GM21447 (cell line): ENCODE results near the gene SPTLC2.
A peak's percentile ranks its signal among the peaks of the same experiment; 100 is the strongest.
"Not testable (repeated sequence)": the region's sequence is repeated elsewhere in the genome, so short reads cannot be mapped to it uniquely, and the experiment has no call there.

ENCODE experiments used
- ATAC-seq: cut with Tn5 transposase; IDR thresholded peaks from one replicate; pipeline ENCODE4 v1.9.1; 2021; ENCODE audit not compliant: unreplicated experiment

Gene SPTLC2

GRCh38 chr14:77616454-77617229 is at the start of gene SPTLC2:
TSS of gene SPTLC2 (minus strand) at chr14:77616637. CDS start at chr14:77616579, 58 bp downstream.
- peak; percentile 94 for ATAC-seq

GRCh38 chr14:77663293-77663692 is 46.9 kb upstream of the SPTLC2 start:
- ATAC-seq = no peak

- not testable (repeated sequence) for ATAC-seq
Observed at GRCh38 chr14:77661562-77661961, 45.1 kb upstream of the SPTLC2 start.

GRCh38 chr14:77660754-77661153 is 44.3 kb upstream of the SPTLC2 start:
- ATAC-seq = no peak

- no peak for ATAC-seq
Observed at GRCh38 chr14:77659831-77660230, 43.4 kb upstream of the SPTLC2 start.

- ATAC-seq = no peak
Observed at GRCh38 chr14:77657280-77657679, 40.8 kb upstream of the SPTLC2 start.

- no peak for ATAC-seq
Observed at GRCh38 chr14:77654001-77654441, 37.6 kb upstream of the SPTLC2 start.

GRCh38 chr14:77649326-77649725 is 32.9 kb upstream of the SPTLC2 start:
- no peak for ATAC-seq

- no peak for ATAC-seq
Observed at GRCh38 chr14:77648520-77649200, 32.2 kb upstream of the SPTLC2 start.

- ATAC-seq = no peak
Observed at GRCh38 chr14:77647853-77648252, 31.4 kb upstream of the SPTLC2 start.

- ATAC-seq = no peak
Observed at GRCh38 chr14:77646907-77647306, 30.5 kb upstream of the SPTLC2 start.

- ATAC-seq = no peak
Observed at GRCh38 chr14:77645520-77646230, 29.2 kb upstream of the SPTLC2 start.

GRCh38 chr14:77642407-77642806 is 26.0 kb upstream of the SPTLC2 start:
- ATAC-seq = no peak

- peak; percentile 74 for ATAC-seq
Observed at GRCh38 chr14:77641534-77642341, 25.3 kb upstream of the SPTLC2 start.

- peak; percentile 25 for ATAC-seq
Observed at GRCh38 chr14:77640756-77641533, 24.5 kb upstream of the SPTLC2 start.

GRCh38 chr14:77638771-77639171 is 22.3 kb upstream of the SPTLC2 start:
- ATAC-seq = no peak

GRCh38 chr14:77635869-77636268 is 19.4 kb upstream of the SPTLC2 start:
- ATAC-seq = not testable (repeated sequence)

GRCh38 chr14:77635466-77635865 is 19.0 kb upstream of the SPTLC2 start:
- not testable (repeated sequence) for ATAC-seq

GRCh38 chr14:77630111-77630510 is 13.7 kb upstream of the SPTLC2 start:
- no peak for ATAC-seq

GRCh38 chr14:77625360-77625759 is 8.9 kb upstream of the SPTLC2 start:
- no peak for ATAC-seq
